Measurements from ENCODE around the gene TRIM22. TPM values are rescaled to one million over a fixed set of nuclear protein-coding genes. Genes with fewer than 3 reads are reported as not detected.

TRIM22 gene
- total and polyA plus RNA-seq, 2 donors: 78.1 to 144 TPM

DNA sequence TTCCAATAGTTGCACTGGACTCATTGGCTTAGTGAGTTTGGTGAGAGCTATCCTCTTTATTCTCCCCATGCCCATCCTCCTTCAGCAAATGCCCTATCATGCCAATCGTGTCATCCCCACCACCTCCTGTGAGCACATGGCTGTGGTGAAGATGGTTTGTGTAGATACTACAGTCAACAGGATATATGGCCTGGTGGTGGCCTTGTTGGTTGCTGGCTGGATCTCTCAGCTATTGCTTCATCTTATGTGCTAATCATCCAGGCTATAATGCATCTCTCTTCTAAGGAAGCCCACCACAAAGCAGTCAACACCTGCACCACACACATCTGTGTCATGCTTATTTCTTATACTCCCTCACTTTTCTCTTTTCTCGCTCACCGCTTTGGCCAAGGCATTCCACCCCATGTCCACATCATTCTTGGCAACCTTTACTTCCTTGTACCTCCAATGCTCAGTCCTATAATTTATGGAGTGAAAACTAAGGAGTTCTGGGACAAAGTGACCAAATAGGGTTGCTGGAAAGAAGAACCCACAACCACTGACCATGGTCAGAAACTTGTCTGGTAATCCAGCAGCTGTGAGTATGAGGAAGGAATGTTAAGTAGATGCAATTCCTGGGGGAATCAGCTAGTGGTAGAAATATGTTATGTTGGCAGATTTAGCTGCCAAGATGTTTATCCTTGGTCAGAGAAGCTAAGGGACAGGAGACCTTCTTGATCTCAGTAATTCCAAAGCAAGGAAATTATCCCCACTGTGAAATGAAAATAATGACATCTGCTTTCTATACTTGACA is 30.3 kb downstream of the TRIM22 start:
- H3K4me3 ChIP-seq (ENCODE audit: low read length in 2 of 2): no peak overlapping the region
- no peaks in the 10 kb centered on the region for H3K27me3 ChIP-seq (ENCODE audit: control insufficient read depth in 2 of 2, insufficient read depth in 1 of 2, low read length in 1 of 2)
- no peaks in the 10 kb centered on the region for H3K4me1 ChIP-seq (ENCODE audit: control insufficient read depth in 2 of 2, insufficient read depth in 2 of 2, low read length in 2 of 2)
- no peak for DNase-seq (ENCODE audit: low read depth in 6 of 9, low spot score in 9 of 9)
- H3K27ac ChIP-seq (ENCODE audit: low read depth in 1 of 2, low read length in 1 of 2): no peak overlapping the region
- 95% methylated on average over 3 of the region's 3 CpGs for WGBS
- H3K9me3 ChIP-seq (ENCODE audit: control insufficient read depth in 2 of 2, insufficient read depth in 1 of 2, low read length in 1 of 2): no peaks in the 10 kb centered on the region
- H3K36me3 ChIP-seq (ENCODE audit: control insufficient read depth in 2 of 2, insufficient read depth in 2 of 2, low read length in 1 of 2): no peaks in the 10 kb centered on the region

DNA sequence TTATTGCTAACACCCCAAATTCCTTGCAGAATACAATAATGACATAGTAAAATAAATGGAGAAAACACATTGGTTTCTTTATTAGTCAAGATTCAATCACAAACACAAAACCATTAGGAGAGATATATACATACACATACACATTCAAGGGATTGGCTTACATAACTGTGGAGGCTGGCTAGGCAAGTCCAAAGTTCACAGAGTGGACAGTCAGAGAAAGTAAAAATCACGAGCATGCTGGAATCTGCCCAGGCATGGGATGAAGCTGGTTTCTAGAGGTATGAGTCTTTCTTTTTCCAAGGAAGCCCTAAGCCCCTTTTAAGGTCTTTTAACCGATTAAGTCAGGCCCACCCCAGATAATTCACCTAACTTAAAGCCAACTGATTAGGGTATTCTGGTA is 33.0 kb downstream of the TRIM22 start:
- H3K27ac ChIP-seq (ENCODE audit: low read depth in 1 of 2, low read length in 1 of 2): no peak overlapping the region
- H3K9me3 ChIP-seq (ENCODE audit: control insufficient read depth in 2 of 2, insufficient read depth in 1 of 2, low read length in 1 of 2): no peaks in the 10 kb centered on the region
- H3K36me3 ChIP-seq (ENCODE audit: control insufficient read depth in 2 of 2, insufficient read depth in 2 of 2, low read length in 1 of 2): no peaks in the 10 kb centered on the region

DNA sequence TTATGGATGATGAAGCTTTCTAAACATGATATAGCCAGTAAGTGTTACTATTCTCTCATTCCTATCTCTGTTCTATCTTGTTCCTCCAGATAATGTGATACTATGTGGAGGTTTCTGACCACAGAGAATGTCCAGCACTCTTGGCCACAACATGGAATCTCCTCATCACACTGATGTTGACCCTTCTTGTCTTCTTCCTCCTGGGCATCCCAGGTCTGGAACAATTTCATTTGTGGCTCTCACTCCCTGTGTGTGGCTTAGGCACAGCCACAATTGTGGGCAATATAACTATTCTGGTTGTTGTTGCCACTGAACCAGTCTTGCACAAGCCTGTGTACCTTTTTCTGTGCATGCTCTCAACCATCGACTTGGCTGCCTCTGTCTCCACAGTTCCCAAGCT is 36.8 kb downstream of the TRIM22 start:
- H3K27me3 ChIP-seq (ENCODE audit: control insufficient read depth in 2 of 2, insufficient read depth in 1 of 2, low read length in 1 of 2): no peaks in the 10 kb centered on the region
- no peaks in the 10 kb centered on the region for H3K4me1 ChIP-seq (ENCODE audit: control insufficient read depth in 2 of 2, insufficient read depth in 2 of 2, low read length in 2 of 2)
- no peaks in the 10 kb centered on the region for H3K9me3 ChIP-seq (ENCODE audit: control insufficient read depth in 2 of 2, insufficient read depth in 1 of 2, low read length in 1 of 2)
- no peak overlapping the region for H3K27ac ChIP-seq (ENCODE audit: low read depth in 1 of 2, low read length in 1 of 2)
- 96% methylated on average over 1 of the region's 1 CpG for WGBS
- no peak for DNase-seq (ENCODE audit: low read depth in 6 of 9, low spot score in 9 of 9)
- H3K36me3 ChIP-seq (ENCODE audit: control insufficient read depth in 2 of 2, insufficient read depth in 2 of 2, low read length in 1 of 2): no peaks in the 10 kb centered on the region
- no peak overlapping the region for H3K4me3 ChIP-seq (ENCODE audit: low read length in 2 of 2)

More for the DNA sequence above, 33.0 kb downstream of the TRIM22 start:
- no peak for DNase-seq (ENCODE audit: low read depth in 6 of 9, low spot score in 9 of 9)
- Histone ChIP-seq H3K4me1 (ENCODE audit: control insufficient read depth in 2 of 2, insufficient read depth in 2 of 2, low read length in 2 of 2) (no peaks in the 10 kb centered on the region), H3K27me3 (ENCODE audit: control insufficient read depth in 2 of 2, insufficient read depth in 1 of 2, low read length in 1 of 2) (no peaks in the 10 kb centered on the region), H3K4me3 (ENCODE audit: low read length in 2 of 2) (no peak overlapping the region)
- 96% methylated on average over 2 of the region's 2 CpGs for WGBS

DNA sequence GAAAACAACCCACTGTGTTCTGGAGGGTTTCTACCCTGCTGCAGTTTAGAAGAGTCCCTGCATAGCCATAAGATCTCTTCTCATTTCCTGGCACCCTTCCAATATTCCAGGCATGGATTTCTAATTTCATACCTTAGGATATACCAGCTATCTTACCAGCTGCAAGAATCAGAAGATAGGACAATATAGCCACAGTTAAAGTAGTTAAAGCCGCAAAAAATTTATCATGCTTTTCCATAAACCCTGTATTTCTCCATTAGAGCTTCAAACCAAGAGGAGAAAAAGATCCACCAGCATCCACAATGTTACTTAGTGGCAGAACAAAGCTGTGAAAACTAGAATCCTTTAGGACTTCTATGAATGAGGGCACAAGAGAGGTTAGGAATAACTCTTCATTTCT is 38.1 kb downstream of the TRIM22 start:
- WGBS: 99% methylated on average over 1 of the region's 1 CpG
- Histone ChIP-seq H3K4me3 (ENCODE audit: low read length in 2 of 2) (no peak overlapping the region), H3K27ac (ENCODE audit: low read depth in 1 of 2, low read length in 1 of 2) (no peak overlapping the region), H3K4me1 (ENCODE audit: control insufficient read depth in 2 of 2, insufficient read depth in 2 of 2, low read length in 2 of 2) (no peaks in the 10 kb centered on the region), H3K9me3 (ENCODE audit: control insufficient read depth in 2 of 2, insufficient read depth in 1 of 2, low read length in 1 of 2) (no peaks in the 10 kb centered on the region), H3K36me3 (ENCODE audit: control insufficient read depth in 2 of 2, insufficient read depth in 2 of 2, low read length in 1 of 2) (no peaks in the 10 kb centered on the region), H3K27me3 (ENCODE audit: control insufficient read depth in 2 of 2, insufficient read depth in 1 of 2, low read length in 1 of 2) (no peaks in the 10 kb centered on the region)
- DNase-seq (ENCODE audit: low read depth in 6 of 9, low spot score in 9 of 9): no peak

DNA sequence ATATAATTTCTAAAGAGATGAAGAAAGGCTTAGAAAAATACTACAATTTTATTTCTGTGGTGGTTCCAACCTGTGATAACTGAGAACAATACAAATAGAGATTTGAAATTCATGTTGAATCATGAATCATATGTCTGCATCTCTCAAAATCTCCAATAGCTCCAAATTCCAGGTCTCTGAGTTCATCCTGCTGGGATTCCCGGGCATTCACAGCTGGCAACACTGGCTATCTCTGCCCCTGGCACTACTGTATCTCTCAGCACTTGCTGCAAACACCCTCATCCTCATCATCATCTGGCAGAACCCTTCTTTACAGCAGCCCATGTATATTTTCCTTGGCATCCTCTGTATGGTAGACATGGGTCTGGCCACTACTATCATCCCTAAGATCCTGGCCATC is 46.8 kb downstream of the TRIM22 start, which contains the start of gene OR56B1:
TSS of gene OR56B1 (plus strand) at position 53 of the 400 bp plus-strand sequence. CDS start at position 122, 69 bp downstream.
- no peak within 1 kb of the TSS for H3K4me3 ChIP-seq (ENCODE audit: low read length in 2 of 2)
- H3K27me3 ChIP-seq (ENCODE audit: control insufficient read depth in 2 of 2, insufficient read depth in 1 of 2, low read length in 1 of 2): no peaks in the 10 kb centered on the region
- 96% methylated on average over 1 of the region's 1 CpG for WGBS
- no peaks in the 10 kb centered on the region for H3K36me3 ChIP-seq (ENCODE audit: control insufficient read depth in 2 of 2, insufficient read depth in 2 of 2, low read length in 1 of 2)
- H3K4me1 ChIP-seq (ENCODE audit: control insufficient read depth in 2 of 2, insufficient read depth in 2 of 2, low read length in 2 of 2): no peaks in the 10 kb centered on the region
- DNase-seq (ENCODE audit: low read depth in 6 of 9, low spot score in 9 of 9): no peak
- no peaks in the 10 kb centered on the region for H3K9me3 ChIP-seq (ENCODE audit: control insufficient read depth in 2 of 2, insufficient read depth in 1 of 2, low read length in 1 of 2)
- no peak within 1 kb of the TSS for H3K27ac ChIP-seq (ENCODE audit: low read depth in 1 of 2, low read length in 1 of 2)

DNA sequence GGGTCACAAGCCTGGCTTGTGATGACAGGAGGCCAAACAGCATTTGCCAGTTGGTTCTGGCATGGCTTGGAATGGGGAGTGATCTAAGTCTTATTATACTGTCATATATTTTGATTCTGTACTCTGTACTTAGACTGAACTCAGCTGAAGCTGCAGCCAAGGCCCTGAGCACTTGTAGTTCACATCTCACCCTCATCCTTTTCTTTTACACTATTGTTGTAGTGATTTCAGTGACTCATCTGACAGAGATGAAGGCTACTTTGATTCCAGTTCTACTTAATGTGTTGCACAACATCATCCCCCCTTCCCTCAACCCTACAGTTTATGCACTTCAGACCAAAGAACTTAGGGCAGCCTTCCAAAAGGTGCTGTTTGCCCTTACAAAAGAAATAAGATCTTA is 47.5 kb downstream of the TRIM22 start:
- Histone ChIP-seq H3K4me3 (ENCODE audit: low read length in 2 of 2) (no peak overlapping the region), H3K27me3 (ENCODE audit: control insufficient read depth in 2 of 2, insufficient read depth in 1 of 2, low read length in 1 of 2) (no peaks in the 10 kb centered on the region), H3K4me1 (ENCODE audit: control insufficient read depth in 2 of 2, insufficient read depth in 2 of 2, low read length in 2 of 2) (no peaks in the 10 kb centered on the region), H3K27ac (ENCODE audit: low read depth in 1 of 2, low read length in 1 of 2) (no peak overlapping the region), H3K36me3 (ENCODE audit: control insufficient read depth in 2 of 2, insufficient read depth in 2 of 2, low read length in 1 of 2) (no peaks in the 10 kb centered on the region), H3K9me3 (ENCODE audit: control insufficient read depth in 2 of 2, insufficient read depth in 1 of 2, low read length in 1 of 2) (no peaks in the 10 kb centered on the region)
- no peak for DNase-seq (ENCODE audit: low read depth in 6 of 9, low spot score in 9 of 9)

DNA sequence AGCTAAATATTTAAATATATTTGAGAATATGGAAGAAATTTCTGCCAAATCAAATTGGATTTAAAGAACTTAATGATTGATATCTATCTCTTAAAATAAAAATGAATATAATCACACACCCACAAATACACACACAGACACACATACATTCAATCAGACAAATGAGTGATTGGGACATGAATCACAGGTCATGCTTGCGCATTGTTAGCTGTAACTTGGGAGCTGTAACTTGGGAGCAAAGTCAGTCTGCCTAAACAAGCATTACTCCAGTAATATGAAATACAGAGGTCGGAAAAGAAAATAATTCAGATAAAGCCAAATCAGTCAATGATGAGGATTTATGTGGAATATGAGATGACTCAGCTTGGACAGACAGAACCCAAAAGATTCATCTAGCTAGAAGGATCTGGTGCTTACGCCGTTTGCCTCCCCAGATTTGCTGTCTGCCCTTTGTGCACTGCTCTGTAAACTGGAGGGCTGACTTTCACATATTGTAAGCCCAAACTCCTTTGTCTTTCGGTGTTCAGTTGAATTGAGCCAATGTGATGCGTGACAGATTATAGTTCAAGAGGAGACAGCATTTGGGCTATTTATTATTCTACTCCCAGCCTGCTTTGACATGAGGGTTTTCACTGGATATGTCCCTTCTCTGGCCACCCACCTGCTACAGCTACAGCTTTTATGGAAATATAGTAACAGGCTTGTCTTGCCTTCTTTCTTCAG is 48.2 kb downstream of the TRIM22 start:
- Histone ChIP-seq H3K4me3 (ENCODE audit: low read length in 2 of 2) (no peak overlapping the region), H3K36me3 (ENCODE audit: control insufficient read depth in 2 of 2, insufficient read depth in 2 of 2, low read length in 1 of 2) (no peaks in the 10 kb centered on the region), H3K27me3 (ENCODE audit: control insufficient read depth in 2 of 2, insufficient read depth in 1 of 2, low read length in 1 of 2) (no peaks in the 10 kb centered on the region), H3K9me3 (ENCODE audit: control insufficient read depth in 2 of 2, insufficient read depth in 1 of 2, low read length in 1 of 2) (no peaks in the 10 kb centered on the region), H3K4me1 (ENCODE audit: control insufficient read depth in 2 of 2, insufficient read depth in 2 of 2, low read length in 2 of 2) (no peaks in the 10 kb centered on the region), H3K27ac (ENCODE audit: low read depth in 1 of 2, low read length in 1 of 2) (no peak overlapping the region)
- no peak for DNase-seq (ENCODE audit: low read depth in 6 of 9, low spot score in 9 of 9)
- 96% methylated on average over 6 of the region's 6 CpGs for WGBS

DNA sequence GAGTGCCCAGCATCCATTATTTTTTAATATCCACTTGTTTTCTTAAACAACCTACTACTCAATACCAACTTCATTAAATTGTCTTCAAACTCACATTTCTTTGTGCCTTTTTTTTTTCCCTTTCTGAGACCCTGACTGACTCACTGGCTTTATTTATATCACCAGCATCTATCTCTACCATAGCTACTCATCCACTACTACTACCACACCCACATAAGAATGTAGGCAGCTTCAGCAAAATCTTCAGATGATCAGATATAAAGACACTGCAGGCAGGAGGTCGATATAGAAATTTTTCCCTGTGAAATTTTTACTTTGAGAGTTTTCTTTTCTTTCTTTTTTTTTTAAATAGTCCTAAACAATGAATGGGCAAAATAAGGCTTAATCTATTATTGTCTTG is 48.8 kb downstream of the TRIM22 start:
- Histone ChIP-seq H3K36me3 (ENCODE audit: control insufficient read depth in 2 of 2, insufficient read depth in 2 of 2, low read length in 1 of 2) (no peaks in the 10 kb centered on the region), H3K4me3 (ENCODE audit: low read length in 2 of 2) (no peak overlapping the region), H3K27ac (ENCODE audit: low read depth in 1 of 2, low read length in 1 of 2) (no peak overlapping the region), H3K9me3 (ENCODE audit: control insufficient read depth in 2 of 2, insufficient read depth in 1 of 2, low read length in 1 of 2) (no peaks in the 10 kb centered on the region), H3K27me3 (ENCODE audit: control insufficient read depth in 2 of 2, insufficient read depth in 1 of 2, low read length in 1 of 2) (no peaks in the 10 kb centered on the region), H3K4me1 (ENCODE audit: control insufficient read depth in 2 of 2, insufficient read depth in 2 of 2, low read length in 2 of 2) (no peaks in the 10 kb centered on the region)
- no peak for DNase-seq (ENCODE audit: low read depth in 6 of 9, low spot score in 9 of 9)
- WGBS: 80% methylated on average over 1 of the region's 1 CpG

DNA sequence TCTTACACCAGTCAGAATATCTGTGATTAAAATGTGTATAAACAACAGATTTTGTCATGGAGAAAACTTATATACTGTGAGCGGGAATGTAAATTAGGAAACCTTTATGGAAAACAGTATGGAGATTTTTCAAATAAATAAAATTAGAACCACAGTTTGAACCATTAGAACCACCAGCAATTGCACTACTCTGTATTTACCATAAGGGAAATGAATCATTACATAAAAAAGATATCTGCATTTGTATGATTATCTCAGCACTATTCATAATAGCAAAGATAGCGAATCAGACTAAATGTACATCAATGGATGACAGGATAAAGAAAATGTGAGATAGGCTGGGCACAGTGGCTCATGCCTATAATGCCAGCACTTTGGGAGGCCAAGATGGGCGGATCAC is 57.0 kb downstream of the TRIM22 start:
- no peak overlapping the region for H3K4me3 ChIP-seq (ENCODE audit: low read length in 2 of 2)
- no peak for DNase-seq (ENCODE audit: low read depth in 6 of 9, low spot score in 9 of 9)
- 98% methylated on average over 3 of the region's 3 CpGs for WGBS
- no peaks in the 10 kb centered on the region for H3K4me1 ChIP-seq (ENCODE audit: control insufficient read depth in 2 of 2, insufficient read depth in 2 of 2, low read length in 2 of 2)
- H3K27me3 ChIP-seq (ENCODE audit: control insufficient read depth in 2 of 2, insufficient read depth in 1 of 2, low read length in 1 of 2): no peaks in the 10 kb centered on the region
- no peaks in the 10 kb centered on the region for H3K36me3 ChIP-seq (ENCODE audit: control insufficient read depth in 2 of 2, insufficient read depth in 2 of 2, low read length in 1 of 2)
- no peak overlapping the region for H3K27ac ChIP-seq (ENCODE audit: low read depth in 1 of 2, low read length in 1 of 2)
- no peaks in the 10 kb centered on the region for H3K9me3 ChIP-seq (ENCODE audit: control insufficient read depth in 2 of 2, insufficient read depth in 1 of 2, low read length in 1 of 2)
